ENCODE measurements around the gene CAB39. TPM values are rescaled to one million over a fixed set of nuclear protein-coding genes. Genes with fewer than 3 reads are reported as not detected.
A peak's percentile ranks its signal among the peaks of the same experiment; 100 is the strongest.

Gene CAB39
- total and polyA plus RNA-seq, 7 donors = 60.2 to 128 (median 72.2) TPM

GRCh38 chr2:230772156-230772555 is 59.5 kb downstream of the CAB39 start:
- intact Hi-C loops (cut with DNase I) = no loop called here
- DNase-seq = no peak
- Histone ChIP-seq H3K36me3 (no peaks in the 10 kb centered on the region), H3K4me1 (peaks cover 0 to 19% (median 11%) of the 10 kb centered on the region in 4 donors), H3K9me3 (no peaks in the 10 kb centered on the region), H3K4me3 (no peak overlapping the region), H3K27ac (no peak overlapping the region), H3K27me3 (no peaks in the 10 kb centered on the region)
- WGBS, 2 donors = 95 to 98% methylated on average over 2 of the region's 2 CpGs
- TF ChIP-seq EP300 (IDR thresholded peaks at IDR 0.05) (no peak), POLR2AphosphoS5 (IDR thresholded peaks at IDR 0.05) (no peak), POLR2A (IDR thresholded peaks at IDR 0.05) (no peak), CTCF (IDR thresholded peaks at IDR 0.05) (no peak)

- no peak overlapping the region for H3K27ac ChIP-seq
- no peaks in the 10 kb centered on the region for H3K9me3 ChIP-seq
- WGBS, 2 donors = 84 to 95% methylated on average over 4 of the region's 4 CpGs
- no peaks in the 10 kb centered on the region for H3K27me3 ChIP-seq
- no peak overlapping the region for H3K4me3 ChIP-seq
- no peak for DNase-seq
- TF ChIP-seq CTCF (IDR thresholded peaks at IDR 0.05) = no peak
- intact Hi-C loops (cut with DNase I) = no loop called here
- H3K4me1 ChIP-seq = peaks cover 0 to 28% (median 18%) of the 10 kb centered on the region in 4 donors
- H3K36me3 ChIP-seq = no peaks in the 10 kb centered on the region
Observed at GRCh38 chr2:230773039-230773773, 60.6 kb downstream of the CAB39 start.

- peak overlapping the region in 2 of 4 donors; percentile 49 to 63 for H3K27ac ChIP-seq
Observed at GRCh38 chr2:230774348-230774951, 61.8 kb downstream of the CAB39 start.

GRCh38 chr2:230775737-230776136 is 63.1 kb downstream of the CAB39 start:
- TF ChIP-seq POLR2AphosphoS5 (IDR thresholded peaks at IDR 0.05) (no peak), CTCF (IDR thresholded peaks at IDR 0.05) (no peak), POLR2A (IDR thresholded peaks at IDR 0.05) (no peak), EP300 (IDR thresholded peaks at IDR 0.05) (no peak)
- DNase-seq = no peak
- no peak overlapping the region for H3K4me3 ChIP-seq
- H3K4me1 ChIP-seq = peaks cover 0 to 46% (median 33%) of the 10 kb centered on the region in 4 donors
- intact Hi-C loops (cut with DNase I) = no loop called here
- H3K36me3 ChIP-seq = no peaks in the 10 kb centered on the region
- no peak overlapping the region for H3K27ac ChIP-seq
- no peaks in the 10 kb centered on the region for H3K9me3 ChIP-seq
- 94 to 95% methylated on average over 4 of the region's 4 CpGs for WGBS, 2 donors
- no peaks in the 10 kb centered on the region for H3K27me3 ChIP-seq

More at GRCh38 chr2:230774348-230774951, 61.8 kb downstream of the CAB39 start:
- H3K36me3 ChIP-seq = no peaks in the 10 kb centered on the region
- no peak overlapping the region for H3K4me3 ChIP-seq
- H3K27me3 ChIP-seq = no peaks in the 10 kb centered on the region
- peaks cover 0 to 40% (median 30%) of the 10 kb centered on the region in 4 donors for H3K4me1 ChIP-seq
- no peak for DNase-seq
- H3K9me3 ChIP-seq = no peaks in the 10 kb centered on the region
- no peak for TF ChIP-seq EP300 (IDR thresholded peaks at IDR 0.05)
- peak in 1 of 4 donors; percentile 14 for TF ChIP-seq POLR2AphosphoS5 (IDR thresholded peaks at IDR 0.05)
- intact Hi-C loops (cut with DNase I) = no loop called here
- WGBS, 2 donors = 91 to 93% methylated on average over 4 of the region's 4 CpGs

GRCh38 chr2:230777721-230778120 is 65.1 kb downstream of the CAB39 start:
- H3K27me3 ChIP-seq = no peaks in the 10 kb centered on the region
- H3K27ac ChIP-seq = peak overlapping the region in 1 of 4 donors; percentile 28
- 48 to 50% methylated on average over 3 of the region's 3 CpGs for WGBS, 2 donors
- H3K36me3 ChIP-seq = no peaks in the 10 kb centered on the region
- DNase-seq = no peak
- intact Hi-C loops (cut with DNase I) = no loop called here
- TF ChIP-seq POLR2A (IDR thresholded peaks at IDR 0.05) (no peak), POLR2AphosphoS5 (IDR thresholded peaks at IDR 0.05) (no peak), EP300 (IDR thresholded peaks at IDR 0.05) (no peak)
- peaks cover 0 to 57% (median 39%) of the 10 kb centered on the region in 4 donors for H3K4me1 ChIP-seq
- no peaks in the 10 kb centered on the region for H3K9me3 ChIP-seq
- H3K4me3 ChIP-seq = no peak overlapping the region
